ENCODE data around the gene CASZ1. TPM values are rescaled to one million over a fixed set of nuclear protein-coding genes. Genes with fewer than 3 reads are reported as not detected.

The CASZ1 gene
- total RNA-seq, 1 donor = under 0.01 TPM

GRCh38 chr1:10794724-10795275, 1.6 kb downstream of the CASZ1 start:
- no peak for TF ChIP-seq CTCF (IDR thresholded peaks at IDR 0.05; ENCODE audit: insufficient read depth, low read depth, low read length)
- peak; percentile 18 for DNase-seq (ENCODE audit: low read depth)
- H3K4me3 ChIP-seq (ENCODE audit: low read depth, low read length) = peak overlapping the region; percentile 49

DNA sequence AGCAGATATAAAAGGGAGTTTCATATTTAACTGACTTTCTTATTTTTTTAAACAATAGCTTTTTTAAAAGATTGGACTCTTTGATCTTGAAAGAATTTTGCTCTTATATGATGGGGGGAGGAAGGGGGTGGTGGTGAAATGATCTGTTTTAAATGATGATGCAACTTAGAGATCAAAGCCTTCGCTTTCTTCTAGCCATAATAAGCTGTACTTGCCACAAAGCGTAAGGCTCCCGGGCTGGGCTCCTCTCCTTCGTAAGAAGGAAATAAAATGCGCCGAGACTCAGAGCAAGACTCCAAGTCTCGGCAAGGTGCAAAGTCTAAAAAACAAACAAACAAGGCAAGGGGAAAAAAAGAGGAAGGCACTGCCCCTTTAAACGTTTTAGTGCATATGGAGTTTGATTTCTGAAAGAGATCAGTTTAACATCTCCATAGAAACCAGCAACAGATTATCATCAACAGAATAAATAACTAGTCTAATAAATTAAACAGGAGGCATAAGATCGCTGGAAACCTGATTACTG, 3.3 kb downstream of the CASZ1 start:
- no peak for TF ChIP-seq CTCF (IDR thresholded peaks at IDR 0.05; ENCODE audit: insufficient read depth, low read depth, low read length)
- peak; percentile 13 for DNase-seq (ENCODE audit: low read depth)
- H3K4me3 ChIP-seq (ENCODE audit: low read depth, low read length) = no peak overlapping the region

DNA sequence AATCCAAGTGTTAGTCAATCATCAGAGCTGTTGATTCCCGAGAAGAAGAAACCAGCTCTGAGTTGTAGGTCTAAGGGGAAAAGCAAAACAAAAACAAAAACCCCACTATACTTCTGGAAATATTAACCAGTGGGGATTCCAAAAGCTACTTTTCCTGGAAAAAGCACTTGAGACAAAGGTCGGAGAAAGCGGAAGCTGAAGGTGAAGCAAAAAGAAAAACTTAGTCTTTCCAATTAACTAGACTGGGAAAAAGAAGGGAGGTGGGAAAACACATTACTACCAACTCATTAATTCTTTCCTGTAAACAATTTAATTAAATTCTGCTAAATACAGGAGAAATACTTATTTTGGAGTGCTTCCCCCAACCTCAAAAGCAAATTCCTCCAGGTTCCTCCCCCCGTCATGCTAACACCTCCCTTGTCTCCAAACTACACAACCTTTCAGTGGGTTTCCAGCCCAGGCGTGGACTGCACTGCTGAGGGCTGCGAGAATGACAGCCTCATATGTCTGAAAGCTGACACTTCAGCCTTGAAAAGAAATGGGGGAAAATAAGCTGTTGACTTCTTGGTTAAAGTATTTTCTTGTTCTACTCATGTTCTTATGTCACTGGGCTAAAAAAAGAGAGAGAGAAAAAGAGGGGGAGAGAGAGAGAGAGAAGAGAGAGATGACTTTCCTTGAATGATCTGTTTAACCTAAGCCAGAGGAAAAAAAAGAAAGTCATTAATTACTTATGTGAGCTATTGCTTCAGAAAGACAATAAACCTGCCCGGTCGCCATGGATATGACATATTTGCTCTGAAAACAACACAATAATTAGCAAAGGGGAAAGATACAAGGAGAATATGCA, 5.1 kb downstream of the CASZ1 start:
- DNase-seq (ENCODE audit: low read depth) = no peak
- no peak overlapping the region for H3K4me3 ChIP-seq (ENCODE audit: low read depth, low read length)
- no peak for TF ChIP-seq CTCF (IDR thresholded peaks at IDR 0.05; ENCODE audit: insufficient read depth, low read depth, low read length)

- no peak overlapping the region for H3K4me3 ChIP-seq (ENCODE audit: low read depth, low read length)
- no peak for TF ChIP-seq CTCF (IDR thresholded peaks at IDR 0.05; ENCODE audit: insufficient read depth, low read depth, low read length)
- DNase-seq (ENCODE audit: low read depth) = no peak
Observed at GRCh38 chr1:10789803-10790702, 6.4 kb downstream of the CASZ1 start.

GRCh38 chr1:10789047-10789791, 7.2 kb downstream of the CASZ1 start:
- DNase-seq (ENCODE audit: low read depth) = no peak
- H3K4me3 ChIP-seq (ENCODE audit: low read depth, low read length) = no peak overlapping the region
- no peak for TF ChIP-seq CTCF (IDR thresholded peaks at IDR 0.05; ENCODE audit: insufficient read depth, low read depth, low read length)

- no peak for DNase-seq (ENCODE audit: low read depth)
- H3K4me3 ChIP-seq (ENCODE audit: low read depth, low read length) = no peak overlapping the region
- TF ChIP-seq CTCF (IDR thresholded peaks at IDR 0.05; ENCODE audit: insufficient read depth, low read depth, low read length) = peak; percentile 17
Observed at GRCh38 chr1:10788592-10789006, 7.8 kb downstream of the CASZ1 start.

All from fibroblast of villous mesenchyme (primary cell).